Measurements from ENCODE around the gene FAM9C. TPM values are rescaled to one million over a fixed set of nuclear protein-coding genes. Genes with fewer than 3 reads are reported as not detected.

Gene FAM9C
- total RNA-seq, 1 donor from 2014 or later = 0.34 TPM

DNA sequence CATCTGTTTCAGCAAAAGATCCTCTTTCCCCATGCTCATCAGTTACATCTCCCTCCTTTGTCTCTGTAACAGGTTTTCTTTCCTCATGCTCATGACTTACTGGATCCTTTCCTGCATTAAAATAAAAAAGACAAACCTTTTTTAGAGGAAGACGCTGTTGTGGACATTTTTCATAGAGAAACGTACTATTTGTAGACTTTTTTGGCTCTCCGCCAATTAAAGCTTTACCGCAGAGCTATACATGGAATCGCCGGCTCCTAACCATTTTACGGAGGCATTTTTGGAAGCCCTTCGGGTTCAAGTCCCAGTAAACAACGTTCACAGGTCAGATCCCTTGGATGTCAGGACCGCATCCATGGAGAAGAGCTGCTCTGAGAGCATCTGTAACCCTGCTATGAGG is 1.3 kb downstream of the FAM9C start:
- Mint-ChIP-seq H3K9me3 (peaks cover 27% of the 10 kb centered on the region), H3K4me1 (peaks cover 22% of the 10 kb centered on the region), H3K27ac (peak overlapping the region; percentile 64)

DNA sequence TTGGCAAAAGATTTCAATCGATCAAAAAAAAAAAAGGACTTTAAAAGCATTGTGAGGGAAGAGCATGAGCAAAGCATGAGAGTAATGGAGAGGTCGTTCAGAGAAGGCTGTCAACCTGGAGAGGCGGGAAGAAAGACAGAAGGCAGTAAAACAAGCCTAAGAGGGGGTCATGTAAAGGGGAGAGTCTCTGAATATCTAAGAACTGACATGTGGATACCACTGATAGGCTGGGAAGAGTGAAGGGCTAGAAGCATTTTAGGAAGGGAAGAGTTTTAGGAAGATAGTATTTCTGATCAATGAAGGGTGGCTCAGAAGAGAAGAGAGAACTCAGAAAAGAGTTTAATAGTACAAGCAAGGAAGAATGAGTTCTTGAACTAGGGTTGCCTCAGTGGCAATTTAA is 7.5 kb downstream of the FAM9C start:
- TF ChIP-seq, protein P1, sequence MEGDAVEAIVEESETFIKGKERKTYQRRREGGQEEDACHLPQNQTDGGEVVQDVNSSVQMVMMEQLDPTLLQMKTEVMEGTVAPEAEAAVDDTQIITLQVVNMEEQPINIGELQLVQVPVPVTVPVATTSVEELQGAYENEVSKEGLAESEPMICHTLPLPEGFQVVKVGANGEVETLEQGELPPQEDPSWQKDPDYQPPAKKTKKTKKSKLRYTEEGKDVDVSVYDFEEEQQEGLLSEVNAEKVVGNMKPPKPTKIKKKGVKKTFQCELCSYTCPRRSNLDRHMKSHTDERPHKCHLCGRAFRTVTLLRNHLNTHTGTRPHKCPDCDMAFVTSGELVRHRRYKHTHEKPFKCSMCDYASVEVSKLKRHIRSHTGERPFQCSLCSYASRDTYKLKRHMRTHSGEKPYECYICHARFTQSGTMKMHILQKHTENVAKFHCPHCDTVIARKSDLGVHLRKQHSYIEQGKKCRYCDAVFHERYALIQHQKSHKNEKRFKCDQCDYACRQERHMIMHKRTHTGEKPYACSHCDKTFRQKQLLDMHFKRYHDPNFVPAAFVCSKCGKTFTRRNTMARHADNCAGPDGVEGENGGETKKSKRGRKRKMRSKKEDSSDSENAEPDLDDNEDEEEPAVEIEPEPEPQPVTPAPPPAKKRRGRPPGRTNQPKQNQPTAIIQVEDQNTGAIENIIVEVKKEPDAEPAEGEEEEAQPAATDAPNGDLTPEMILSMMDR (IDR thresholded peaks at IDR 0.05; ENCODE audit: unreplicated experiment) = no peak
- no peak overlapping the region for H3K4me3 Mint-ChIP-seq
- H3K27ac Mint-ChIP-seq = peak overlapping the region; percentile 45
- peaks cover 13% of the 10 kb centered on the region for H3K4me1 Mint-ChIP-seq
- no peaks in the 10 kb centered on the region for H3K27me3 Mint-ChIP-seq (ENCODE audit: low read depth)
- H3K9me3 Mint-ChIP-seq = peaks cover 41% of the 10 kb centered on the region
- no peak for DNase-seq (ENCODE audit: low spot score in 2 of 2, unreplicated experiment in 2 of 2)
- H3K36me3 Mint-ChIP-seq = no peaks in the 10 kb centered on the region

More for the DNA sequence above, 1.3 kb downstream of the FAM9C start:
- H3K4me3 Mint-ChIP-seq = no peak overlapping the region
- H3K27me3 Mint-ChIP-seq (ENCODE audit: low read depth) = no peaks in the 10 kb centered on the region
- TF ChIP-seq, protein P1 (IDR thresholded peaks at IDR 0.05; ENCODE audit: unreplicated experiment) = no peak
- DNase-seq (ENCODE audit: low spot score in 2 of 2, unreplicated experiment in 2 of 2) = no peak
- no peaks in the 10 kb centered on the region for H3K36me3 Mint-ChIP-seq

DNA sequence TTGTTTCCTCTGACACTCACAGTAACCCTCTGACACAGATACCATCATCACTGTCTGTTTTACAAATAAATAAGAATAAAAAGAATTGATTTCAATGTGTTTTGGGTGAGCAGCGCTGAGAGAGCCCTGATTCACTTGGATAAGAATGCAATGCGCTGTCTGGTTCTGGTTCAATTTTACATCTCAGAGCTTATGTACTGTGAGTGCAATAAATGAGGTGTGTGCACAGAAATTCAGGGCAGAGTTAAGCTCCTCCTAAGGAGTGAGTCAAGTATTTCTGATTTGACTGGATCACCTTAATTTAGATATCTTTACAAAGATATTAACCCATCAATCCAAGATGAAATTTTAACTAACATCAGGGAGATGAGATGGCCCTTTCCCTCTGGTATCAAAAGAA is 11.2 kb downstream of the FAM9C start:
- TF ChIP-seq, protein P1 (IDR thresholded peaks at IDR 0.05; ENCODE audit: unreplicated experiment) = no peak
- no peak for DNase-seq (ENCODE audit: low spot score in 2 of 2, unreplicated experiment in 2 of 2)
- H3K27me3 Mint-ChIP-seq (ENCODE audit: low read depth) = no peaks in the 10 kb centered on the region
- peaks cover 44% of the 10 kb centered on the region for H3K4me1 Mint-ChIP-seq
- peaks cover 30% of the 10 kb centered on the region for H3K9me3 Mint-ChIP-seq
- no peak overlapping the region for H3K4me3 Mint-ChIP-seq
- no peak overlapping the region for H3K27ac Mint-ChIP-seq
- no peaks in the 10 kb centered on the region for H3K36me3 Mint-ChIP-seq

DNA sequence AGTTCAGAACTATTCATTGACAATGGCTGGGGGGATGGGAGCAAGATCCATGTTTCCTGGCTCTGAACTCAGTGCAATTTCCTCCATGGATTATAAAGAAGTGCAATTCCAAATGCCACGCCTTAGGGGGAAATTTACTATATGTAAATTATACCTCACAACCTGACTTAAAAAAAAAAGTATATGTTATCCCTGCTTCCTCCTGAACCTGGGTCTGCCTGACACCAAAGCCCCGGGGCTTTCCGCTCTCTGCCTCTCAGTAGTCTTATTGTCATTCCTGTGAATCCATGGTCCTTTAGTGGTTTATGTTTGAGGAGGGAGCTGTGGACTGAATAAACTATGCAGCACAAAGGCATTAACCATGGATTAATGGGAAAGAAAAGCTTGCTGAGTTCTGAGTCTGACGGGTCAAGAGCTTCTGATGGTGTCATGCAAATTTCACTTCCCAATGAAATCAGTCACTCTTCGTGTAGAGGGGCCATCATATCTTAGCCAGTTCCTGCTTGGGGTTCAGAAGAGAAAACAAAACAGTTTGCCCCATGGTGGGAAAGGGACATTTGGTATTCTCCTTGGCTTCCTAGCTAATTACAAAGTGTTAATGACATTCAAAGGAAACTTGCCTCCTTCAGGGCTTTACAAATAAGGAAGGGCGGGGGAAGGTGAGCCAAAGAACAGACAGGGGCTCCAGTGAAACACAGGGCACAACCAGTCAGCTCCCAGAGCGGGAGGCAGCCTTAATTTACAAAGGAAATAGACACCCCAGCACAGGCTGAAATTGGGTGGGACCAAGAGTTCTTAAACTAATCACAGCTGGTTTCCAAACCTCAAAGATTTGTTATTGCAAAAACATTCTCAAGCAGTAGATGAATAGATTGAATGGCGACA is 14.3 kb downstream of the FAM9C start:
- Mint-ChIP-seq H3K4me1 (peaks cover 55% of the 10 kb centered on the region), H3K27me3 (ENCODE audit: low read depth) (no peaks in the 10 kb centered on the region), H3K36me3 (no peaks in the 10 kb centered on the region), H3K27ac (peak overlapping the region; percentile 98), H3K4me3 (no peak overlapping the region), H3K9me3 (peaks cover 36% of the 10 kb centered on the region)
- DNase-seq (ENCODE audit: low spot score in 2 of 2, unreplicated experiment in 2 of 2) = no peak
- TF ChIP-seq, protein P1 (IDR thresholded peaks at IDR 0.05; ENCODE audit: unreplicated experiment) = no peak

DNA sequence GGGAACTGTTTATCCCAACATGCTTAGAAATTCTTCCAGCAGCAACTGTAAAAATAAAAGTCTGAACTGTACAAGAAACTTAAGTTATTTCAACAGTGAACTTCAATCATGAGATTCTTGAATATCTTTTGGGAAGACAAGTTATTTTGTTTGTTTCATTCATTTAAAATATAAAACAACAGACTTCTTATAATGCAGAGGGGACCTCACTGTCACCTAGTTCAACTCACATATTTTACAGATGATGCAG is 14.9 kb downstream of the FAM9C start:
- H3K36me3 Mint-ChIP-seq = no peaks in the 10 kb centered on the region
- H3K4me3 Mint-ChIP-seq = peak overlapping the region; percentile 20
- H3K27me3 Mint-ChIP-seq (ENCODE audit: low read depth) = no peaks in the 10 kb centered on the region
- peaks cover 41% of the 10 kb centered on the region for H3K9me3 Mint-ChIP-seq
- no peak for DNase-seq (ENCODE audit: low spot score in 2 of 2, unreplicated experiment in 2 of 2)
- TF ChIP-seq, protein P1 (IDR thresholded peaks at IDR 0.05; ENCODE audit: unreplicated experiment) = no peak
- peak overlapping the region; percentile 98 for H3K27ac Mint-ChIP-seq
- H3K4me1 Mint-ChIP-seq = peaks cover 58% of the 10 kb centered on the region
